ENCODE results near the gene TMEM91. TPM values are rescaled to one million over a fixed set of nuclear protein-coding genes. Genes with fewer than 3 reads are reported as not detected.
A peak's percentile ranks its signal among the peaks of the same experiment; 100 is the strongest.

TMEM91 gene
- total RNA-seq, 1 donor from 2014 or later, result 9.2 TPM

- TF ChIP-seq CTCF (IDR thresholded peaks at IDR 0.05), result no peak
- Mint-ChIP-seq H3K27ac (ENCODE audit: unreplicated experiment) (no peak overlapping the region), H3K27me3 (ENCODE audit: unreplicated experiment) (no peaks in the 10 kb centered on the region), H3K4me1 (ENCODE audit: unreplicated experiment) (no peaks in the 10 kb centered on the region), H3K4me3 (ENCODE audit: unreplicated experiment) (no peak overlapping the region), H3K9me3 (ENCODE audit: unreplicated experiment) (no peaks in the 10 kb centered on the region), H3K36me3 (ENCODE audit: unreplicated experiment) (peaks cover 8% of the 10 kb centered on the region)
- DNase-seq (ENCODE audit: extremely low spot score, unreplicated experiment), result no peak
Measured at GRCh38 chr19:41384351-41384750, 8.0 kb downstream of the TMEM91 start.

DNA sequence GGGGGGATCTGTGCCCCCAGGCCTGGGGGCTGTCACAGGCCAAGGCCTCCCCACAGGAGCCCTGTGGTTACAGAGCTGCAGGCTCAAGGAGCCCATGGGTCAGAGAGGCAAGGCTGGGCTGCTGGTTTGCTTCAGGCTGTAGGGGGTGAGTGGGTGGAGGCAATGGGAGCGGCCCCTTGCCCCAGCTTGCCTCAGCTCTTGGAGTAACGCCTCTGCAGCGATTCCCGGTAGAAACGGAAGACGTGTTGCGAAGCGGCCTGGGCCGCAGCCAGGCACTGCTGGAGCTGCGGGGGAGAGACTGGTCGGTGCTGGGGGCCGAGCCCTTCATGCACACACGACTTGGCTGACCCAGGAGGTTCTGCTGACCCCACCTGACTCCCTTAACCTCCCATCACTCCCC is 10.1 kb downstream of the TMEM91 start:
- no peak for TF ChIP-seq CTCF (IDR thresholded peaks at IDR 0.05)
- no peaks in the 10 kb centered on the region for H3K4me1 Mint-ChIP-seq (ENCODE audit: unreplicated experiment)
- H3K4me3 Mint-ChIP-seq (ENCODE audit: unreplicated experiment), result no peak overlapping the region
- no peaks in the 10 kb centered on the region for H3K27me3 Mint-ChIP-seq (ENCODE audit: unreplicated experiment)
- no peak overlapping the region for H3K27ac Mint-ChIP-seq (ENCODE audit: unreplicated experiment)
- peaks cover 10% of the 10 kb centered on the region for H3K36me3 Mint-ChIP-seq (ENCODE audit: unreplicated experiment)
- no peak for DNase-seq (ENCODE audit: extremely low spot score, unreplicated experiment)
- no peaks in the 10 kb centered on the region for H3K9me3 Mint-ChIP-seq (ENCODE audit: unreplicated experiment)

GRCh38 chr19:41391618-41392017 is 15.3 kb downstream of the TMEM91 start:
- no peak for DNase-seq (ENCODE audit: extremely low spot score, unreplicated experiment)
- H3K4me3 Mint-ChIP-seq (ENCODE audit: unreplicated experiment), result no peak overlapping the region
- H3K4me1 Mint-ChIP-seq (ENCODE audit: unreplicated experiment), result peaks cover 10% of the 10 kb centered on the region
- no peaks in the 10 kb centered on the region for H3K27me3 Mint-ChIP-seq (ENCODE audit: unreplicated experiment)
- no peak for TF ChIP-seq CTCF (IDR thresholded peaks at IDR 0.05)
- H3K36me3 Mint-ChIP-seq (ENCODE audit: unreplicated experiment), result peaks cover 3% of the 10 kb centered on the region
- H3K9me3 Mint-ChIP-seq (ENCODE audit: unreplicated experiment), result no peaks in the 10 kb centered on the region
- no peak overlapping the region for H3K27ac Mint-ChIP-seq (ENCODE audit: unreplicated experiment)

DNA sequence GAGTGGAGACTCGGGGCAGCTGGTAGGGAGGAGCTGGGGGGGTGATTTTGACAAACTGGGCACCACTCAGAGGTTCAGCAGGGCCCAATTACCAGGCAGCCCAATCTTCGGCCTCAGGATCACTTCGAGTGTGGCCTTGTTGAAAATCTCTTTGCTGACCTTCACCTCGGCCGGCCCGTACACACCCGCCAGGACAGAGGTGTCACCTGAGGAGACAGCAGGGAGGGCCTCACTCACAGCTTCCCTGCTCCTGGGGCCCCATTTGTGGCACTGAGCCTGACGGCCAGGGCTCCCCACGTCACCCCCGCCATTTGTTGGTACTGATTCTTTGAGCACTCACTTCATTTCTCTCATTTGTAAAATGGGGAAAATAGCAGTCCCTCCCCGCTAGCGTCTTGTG is 16.4 kb downstream of the TMEM91 start:
- peaks cover 15% of the 10 kb centered on the region for H3K4me1 Mint-ChIP-seq (ENCODE audit: unreplicated experiment)
- H3K9me3 Mint-ChIP-seq (ENCODE audit: unreplicated experiment), result no peaks in the 10 kb centered on the region

GRCh38 chr19:41395355-41395754 is 19.0 kb downstream of the TMEM91 start:
- H3K27me3 Mint-ChIP-seq (ENCODE audit: unreplicated experiment), result no peaks in the 10 kb centered on the region
- peak overlapping the region; percentile 8 for H3K27ac Mint-ChIP-seq (ENCODE audit: unreplicated experiment)
- peaks cover 2% of the 10 kb centered on the region for H3K36me3 Mint-ChIP-seq (ENCODE audit: unreplicated experiment)
- DNase-seq (ENCODE audit: extremely low spot score, unreplicated experiment), result no peak
- H3K4me1 Mint-ChIP-seq (ENCODE audit: unreplicated experiment), result peaks cover 30% of the 10 kb centered on the region
- H3K4me3 Mint-ChIP-seq (ENCODE audit: unreplicated experiment), result peak overlapping the region; percentile 46
- no peaks in the 10 kb centered on the region for H3K9me3 Mint-ChIP-seq (ENCODE audit: unreplicated experiment)
- TF ChIP-seq CTCF (IDR thresholded peaks at IDR 0.05), result no peak

More for the DNA sequence above, 16.4 kb downstream of the TMEM91 start:
- no peaks in the 10 kb centered on the region for H3K27me3 Mint-ChIP-seq (ENCODE audit: unreplicated experiment)
- H3K36me3 Mint-ChIP-seq (ENCODE audit: unreplicated experiment), result peaks cover 2% of the 10 kb centered on the region
- H3K27ac Mint-ChIP-seq (ENCODE audit: unreplicated experiment), result no peak overlapping the region
- no peak for TF ChIP-seq CTCF (IDR thresholded peaks at IDR 0.05)
- no peak overlapping the region for H3K4me3 Mint-ChIP-seq (ENCODE audit: unreplicated experiment)
- no peak for DNase-seq (ENCODE audit: extremely low spot score, unreplicated experiment)
